WTC11 (cell line): Measurements from ENCODE around the gene USH1C. TPM values are rescaled to one million over a fixed set of nuclear protein-coding genes. Genes with fewer than 3 reads are reported as not detected.

ENCODE experiments used
- ATAC-seq: fragments of 200-7000 bp; cut with Tn5 transposase; 2 replicates; pipeline ENCODE4 v1.10.0; 2021; ENCODE audit warnings: mild to moderate bottlenecking, moderate library complexity
- CTCF ChIA-PET: fragments of 300-600 bp; sonication (Branson Sonifier 250); formaldehyde crosslinking; loops from one replicate; lab custom pipeline; 2021; ENCODE audit warnings: antibody characterized with exemption; lab: Charles Lee
- POLR2A ChIA-PET: fragments of 350-600 bp; sonication (Branson Sonifier 250); formaldehyde crosslinking; loops from one replicate; lab custom pipeline; 2021; ENCODE audit warnings: antibody characterized with exemption; lab: Charles Lee
- DNase-seq: peaks from one replicate; pipeline ENCODE4 v3.0.0; 2021; ENCODE audit warnings: low spot score
- H3K27ac Mint-ChIP-seq: 2 replicates; pipeline ENCODE4 v1.8.0; 2021; ENCODE audit warnings: mixed read lengths
- H3K27me3 Mint-ChIP-seq: 2 replicates; pipeline ENCODE4 v1.8.0; 2021; ENCODE audit warnings: low read depth, mild to moderate bottlenecking, moderate library complexity, mixed read lengths
- H3K36me3 Mint-ChIP-seq: 2 replicates; pipeline ENCODE4 v1.8.0; 2021; ENCODE audit warnings: mixed read lengths
- H3K4me1 Mint-ChIP-seq: 2 replicates; pipeline ENCODE4 v1.8.0; 2022; ENCODE audit warnings: mixed read lengths
- H3K4me3 Mint-ChIP-seq: 2 replicates; pipeline ENCODE4 v1.8.0; 2021; ENCODE audit warnings: mild to moderate bottlenecking, moderate library complexity, mixed read lengths
- H3K9me3 Mint-ChIP-seq: 2 replicates; pipeline ENCODE4 v1.8.0; 2021; ENCODE audit warnings: mixed read lengths
- CREB1 ChIP-seq: sonication (generic); formaldehyde crosslinking; IDR thresholded peaks from 2 replicates; pipeline ENCODE4 v1.8.0; 2023; ENCODE audit warnings: mild to moderate bottlenecking, missing genetic modification reagents
- CREM ChIP-seq: sonication (generic); formaldehyde crosslinking; IDR thresholded peaks from 2 replicates; pipeline ENCODE4 v1.8.1; 2022; ENCODE audit warnings: mild to moderate bottlenecking, missing genetic modification reagents, moderate library complexity
- FOXJ3 ChIP-seq: sonication (generic); formaldehyde crosslinking; IDR thresholded peaks from 2 replicates; pipeline ENCODE4 v1.9.0; 2021; ENCODE audit warnings: missing genetic modification reagents, mild to moderate bottlenecking, borderline replicate concordance
- MXD4 ChIP-seq: fragments of 250-450 bp; sonication (Bioruptor Pico); IDR thresholded peaks from 2 replicates; pipeline ENCODE4 v1.8.0; 2021; ENCODE audit warnings: mild to moderate bottlenecking, moderate library complexity, borderline replicate concordance
- NR3C1 ChIP-seq: sonication (generic); formaldehyde crosslinking; conservative IDR thresholded peaks from 2 replicates; pipeline ENCODE4 v1.8.1; 2023; ENCODE audit warnings: low read depth, mild to moderate bottlenecking, missing genetic modification reagents
- PRRX2 ChIP-seq: fragments of 250-450 bp; sonication (Bioruptor Pico); IDR thresholded peaks from 2 replicates; pipeline ENCODE4 v1.8.0; 2021; ENCODE audit warnings: mild to moderate bottlenecking
- RORB ChIP-seq: fragments of 250-450 bp; sonication (Bioruptor Pico); IDR thresholded peaks from 2 replicates; pipeline ENCODE4 v1.9.0; 2021; ENCODE audit warnings: mild to moderate bottlenecking
- SP1 ChIP-seq: sonication (generic); formaldehyde crosslinking; conservative IDR thresholded peaks from 2 replicates; pipeline ENCODE4 v1.8.1; 2022; ENCODE audit warnings: missing genetic modification reagents
- STAT6 ChIP-seq: sonication (generic); formaldehyde crosslinking; conservative IDR thresholded peaks from 2 replicates; pipeline ENCODE4 v1.8.1; 2023; ENCODE audit warnings: mild to moderate bottlenecking, low read depth, missing genetic modification reagents, moderate library complexity
- TCF7 ChIP-seq: sonication (generic); formaldehyde crosslinking; IDR thresholded peaks from 2 replicates; pipeline ENCODE4 v1.8.0; 2022; ENCODE audit warnings: mild to moderate bottlenecking, low read depth, missing genetic modification reagents, moderate library complexity
- TP53 ChIP-seq: sonication (generic); formaldehyde crosslinking; IDR thresholded peaks from 2 replicates; pipeline ENCODE4 v1.8.1; 2023; ENCODE audit warnings: mild to moderate bottlenecking, missing genetic modification reagents
- ZMAT4 ChIP-seq: fragments of 250-450 bp; sonication (Bioruptor Pico); IDR thresholded peaks from 2 replicates; pipeline ENCODE4 v1.9.0; 2021; ENCODE audit warnings: mild to moderate bottlenecking
- ZNF138 ChIP-seq: sonication (generic); formaldehyde crosslinking; conservative IDR thresholded peaks from 2 replicates; pipeline ENCODE4 v1.8.1; 2022; ENCODE audit warnings: mild to moderate bottlenecking, moderate library complexity, missing genetic modification reagents
- ZNF219 ChIP-seq: sonication (generic); formaldehyde crosslinking; IDR thresholded peaks from 2 replicates; pipeline ENCODE4 v1.8.0; 2023; ENCODE audit warnings: missing genetic modification reagents, mild to moderate bottlenecking, borderline replicate concordance
- ZNF423 ChIP-seq: fragments of 250-450 bp; sonication (Bioruptor Pico); IDR thresholded peaks from 2 replicates; pipeline ENCODE4 v2.1.2; 2022; ENCODE audit warnings: mild to moderate bottlenecking, moderate library complexity
- total RNA-seq: library from RNA; stranded (reverse); gene quantifications from 3 replicates; pipeline ENCODE4 v1.2.3, GENCODE V29; 2021
- TF ChIP-seq, protein P1 (sequence below): sonication (generic); formaldehyde crosslinking; IDR thresholded peaks from 2 replicates; pipeline ENCODE4 v1.8.0; 2022; ENCODE audit warnings: missing genetic modification reagents
- TF ChIP-seq, protein P2 (sequence below): sonication (generic); formaldehyde crosslinking; IDR thresholded peaks from 2 replicates; pipeline ENCODE4 v1.8.1; 2023; ENCODE audit warnings: mild to moderate bottlenecking, missing genetic modification reagents, moderate library complexity
- TF ChIP-seq, protein P3 (sequence below): sonication (generic); formaldehyde crosslinking; IDR thresholded peaks from 2 replicates; pipeline ENCODE4 v1.8.1; 2022; ENCODE audit warnings: low read depth, mild to moderate bottlenecking, moderate library complexity, missing genetic modification reagents, borderline replicate concordance

The USH1C gene
- total RNA-seq, 1 experiment from 2014 or later = 3.9 TPM

GRCh38 chr11:17479284-17480214, 64.7 kb downstream of the USH1C start:
- Mint-ChIP-seq H3K36me3 (no peaks in the 10 kb centered on the region), H3K4me1 (peaks cover 19% of the 10 kb centered on the region), H3K27me3 (peaks cover 52% of the 10 kb centered on the region), H3K27ac (no peak overlapping the region), H3K4me3 (no peak overlapping the region), H3K9me3 (peaks cover 9% of the 10 kb centered on the region)
- peak; percentile 71 for ATAC-seq
- CTCF ChIA-PET = interaction anchor here (0.7 to 1.3 kb wide), 11 partner anchors 12 to 125 kb away, joined by 3 to 25 read pairs (median 4); partner anchors contain the start of genes KCNJ11 and OTOG
- DNase-seq = peak; percentile 74
- TF ChIP-seq SP1 (CRISPR knock-in tag) (peak; percentile 56; the same call in 1 of the 2 replicates), STAT6 (CRISPR knock-in tag) (no peak), PRRX2 (CRISPR knock-in tag) (no peak), ZMAT4 (no peak)
- TF ChIP-seq, protein P1, sequence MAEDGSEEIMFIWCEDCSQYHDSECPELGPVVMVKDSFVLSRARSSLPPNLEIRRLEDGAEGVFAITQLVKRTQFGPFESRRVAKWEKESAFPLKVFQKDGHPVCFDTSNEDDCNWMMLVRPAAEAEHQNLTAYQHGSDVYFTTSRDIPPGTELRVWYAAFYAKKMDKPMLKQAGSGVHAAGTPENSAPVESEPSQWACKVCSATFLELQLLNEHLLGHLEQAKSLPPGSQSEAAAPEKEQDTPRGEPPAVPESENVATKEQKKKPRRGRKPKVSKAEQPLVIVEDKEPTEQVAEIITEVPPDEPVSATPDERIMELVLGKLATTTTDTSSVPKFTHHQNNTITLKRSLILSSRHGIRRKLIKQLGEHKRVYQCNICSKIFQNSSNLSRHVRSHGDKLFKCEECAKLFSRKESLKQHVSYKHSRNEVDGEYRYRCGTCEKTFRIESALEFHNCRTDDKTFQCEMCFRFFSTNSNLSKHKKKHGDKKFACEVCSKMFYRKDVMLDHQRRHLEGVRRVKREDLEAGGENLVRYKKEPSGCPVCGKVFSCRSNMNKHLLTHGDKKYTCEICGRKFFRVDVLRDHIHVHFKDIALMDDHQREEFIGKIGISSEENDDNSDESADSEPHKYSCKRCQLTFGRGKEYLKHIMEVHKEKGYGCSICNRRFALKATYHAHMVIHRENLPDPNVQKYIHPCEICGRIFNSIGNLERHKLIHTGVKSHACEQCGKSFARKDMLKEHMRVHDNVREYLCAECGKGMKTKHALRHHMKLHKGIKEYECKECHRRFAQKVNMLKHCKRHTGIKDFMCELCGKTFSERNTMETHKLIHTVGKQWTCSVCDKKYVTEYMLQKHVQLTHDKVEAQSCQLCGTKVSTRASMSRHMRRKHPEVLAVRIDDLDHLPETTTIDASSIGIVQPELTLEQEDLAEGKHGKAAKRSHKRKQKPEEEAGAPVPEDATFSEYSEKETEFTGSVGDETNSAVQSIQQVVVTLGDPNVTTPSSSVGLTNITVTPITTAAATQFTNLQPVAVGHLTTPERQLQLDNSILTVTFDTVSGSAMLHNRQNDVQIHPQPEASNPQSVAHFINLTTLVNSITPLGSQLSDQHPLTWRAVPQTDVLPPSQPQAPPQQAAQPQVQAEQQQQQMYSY (CRISPR knock-in tag) = peak; percentile 98
- POLR2A ChIA-PET = interaction anchor here (1.2 kb wide), 1 partner anchor 78 kb away, joined by 3 read pairs; no protein-coding TSS in a partner anchor

- Mint-ChIP-seq H3K27me3 (peaks cover 63% of the 10 kb centered on the region), H3K36me3 (no peaks in the 10 kb centered on the region), H3K4me3 (no peak overlapping the region), H3K4me1 (peaks cover 25% of the 10 kb centered on the region), H3K9me3 (no peaks in the 10 kb centered on the region), H3K27ac (no peak overlapping the region)
- ChIA-PET CTCF (interaction anchor here (3.2 to 6.3 kb wide), 3 partner anchors 50 to 94 kb away, joined by 28 to 56 read pairs (median 32); no protein-coding TSS in a partner anchor), POLR2A (interaction anchor here (1.1 kb wide), 1 partner anchor 94 kb away, joined by 3 read pairs; no protein-coding TSS in a partner anchor)
- no peak for TF ChIP-seq CREM (CRISPR knock-in tag)
- TF ChIP-seq TCF7 (CRISPR knock-in tag) = no peak
- TF ChIP-seq ZNF219 = no peak
- TF ChIP-seq ZNF423 (CRISPR knock-in tag) = no peak
- no peak for TF ChIP-seq NR3C1
- TF ChIP-seq SP1 (CRISPR knock-in tag) = no peak
- TF ChIP-seq ZNF138 (CRISPR knock-in tag) = no peak
- TF ChIP-seq, protein P2, sequence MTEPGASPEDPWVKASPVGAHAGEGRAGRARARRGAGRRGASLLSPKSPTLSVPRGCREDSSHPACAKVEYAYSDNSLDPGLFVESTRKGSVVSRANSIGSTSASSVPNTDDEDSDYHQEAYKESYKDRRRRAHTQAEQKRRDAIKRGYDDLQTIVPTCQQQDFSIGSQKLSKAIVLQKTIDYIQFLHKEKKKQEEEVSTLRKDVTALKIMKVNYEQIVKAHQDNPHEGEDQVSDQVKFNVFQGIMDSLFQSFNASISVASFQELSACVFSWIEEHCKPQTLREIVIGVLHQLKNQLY (CRISPR knock-in tag) = no peak
- TF ChIP-seq MXD4 = no peak
- TF ChIP-seq TP53 (CRISPR knock-in tag) = no peak
- TF ChIP-seq, protein P3, sequence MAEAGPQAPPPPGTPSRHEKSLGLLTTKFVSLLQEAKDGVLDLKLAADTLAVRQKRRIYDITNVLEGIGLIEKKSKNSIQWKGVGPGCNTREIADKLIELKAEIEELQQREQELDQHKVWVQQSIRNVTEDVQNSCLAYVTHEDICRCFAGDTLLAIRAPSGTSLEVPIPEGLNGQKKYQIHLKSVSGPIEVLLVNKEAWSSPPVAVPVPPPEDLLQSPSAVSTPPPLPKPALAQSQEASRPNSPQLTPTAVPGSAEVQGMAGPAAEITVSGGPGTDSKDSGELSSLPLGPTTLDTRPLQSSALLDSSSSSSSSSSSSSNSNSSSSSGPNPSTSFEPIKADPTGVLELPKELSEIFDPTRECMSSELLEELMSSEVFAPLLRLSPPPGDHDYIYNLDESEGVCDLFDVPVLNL (CRISPR knock-in tag) = no peak
- TF ChIP-seq FOXJ3 (CRISPR knock-in tag) = no peak
- no peak for TF ChIP-seq CREB1 (CRISPR knock-in tag)
- TF ChIP-seq RORB (CRISPR knock-in tag) = no peak
- ATAC-seq (no peak), DNase-seq (no peak)
These were observed 66.1 kb downstream of the USH1C start for GRCh38 chr11:17478070-17478469.
